ENCODE results near the gene TSPAN5. TPM values are rescaled to one million over a fixed set of nuclear protein-coding genes. Genes with fewer than 3 reads are reported as not detected.

TSPAN5 gene
- total RNA-seq, 1 experiment from 2014 or later = 32.9 TPM

DNA sequence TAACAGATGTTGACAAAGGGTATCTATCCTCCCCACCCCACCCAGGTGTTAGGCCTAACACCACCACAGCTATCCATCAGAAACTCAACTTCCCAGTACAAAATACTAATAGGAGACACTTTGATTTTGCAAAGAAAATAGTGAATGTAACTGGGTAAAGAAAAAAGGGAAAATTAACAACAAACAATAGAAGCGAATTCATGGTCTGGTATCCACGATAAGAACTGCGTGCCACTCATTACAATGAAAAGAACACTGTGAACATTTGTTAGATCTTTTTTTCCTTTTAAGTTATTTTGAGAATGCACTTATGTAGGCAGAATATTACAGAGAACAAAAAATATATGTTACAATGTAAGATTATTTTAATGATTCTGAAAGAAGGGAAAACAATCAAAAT is 12.0 kb downstream of the TSPAN5 start:
- DNase-seq (ENCODE audit: low read depth) = no peak

DNA sequence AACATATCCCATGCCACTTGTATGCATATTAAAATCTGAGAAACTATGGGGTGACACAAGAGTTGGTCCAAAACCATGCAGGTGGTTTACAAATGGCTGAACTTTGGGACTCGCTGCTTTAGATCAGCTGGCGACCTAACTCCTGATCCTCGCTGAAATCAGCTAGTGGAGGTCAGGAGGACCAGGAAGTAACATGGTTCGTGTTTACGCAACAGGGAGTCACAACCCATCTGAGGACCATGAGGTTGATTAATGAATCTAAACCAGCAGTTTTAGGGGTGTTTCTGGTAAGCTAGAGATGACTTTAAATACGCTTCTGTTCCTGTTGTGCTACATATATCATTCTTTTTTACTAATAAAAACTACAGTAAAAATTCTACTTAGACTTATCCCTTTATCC is 12.9 kb downstream of the TSPAN5 start:
- no peak for DNase-seq (ENCODE audit: low read depth)

DNA sequence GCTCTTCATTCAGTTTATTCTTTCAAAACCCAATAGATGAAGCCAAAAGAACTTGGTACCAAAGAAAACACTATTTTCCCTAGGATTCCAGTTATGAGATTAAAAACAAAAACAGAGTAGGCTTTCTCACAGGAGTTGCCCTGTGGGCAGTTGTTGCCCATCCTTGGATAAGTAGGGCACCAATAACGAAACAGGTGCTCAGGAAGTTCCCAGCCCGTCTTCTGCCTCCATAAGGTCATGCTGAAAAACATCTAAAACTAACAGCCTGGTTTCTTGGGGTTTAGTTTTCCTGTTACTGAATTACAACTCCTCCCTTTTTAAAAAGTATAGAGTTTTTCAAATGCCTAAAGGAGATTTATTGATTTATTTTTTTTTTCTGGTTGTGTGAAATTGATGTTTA is 14.7 kb downstream of the TSPAN5 start:
- no peak for DNase-seq (ENCODE audit: low read depth)

DNA sequence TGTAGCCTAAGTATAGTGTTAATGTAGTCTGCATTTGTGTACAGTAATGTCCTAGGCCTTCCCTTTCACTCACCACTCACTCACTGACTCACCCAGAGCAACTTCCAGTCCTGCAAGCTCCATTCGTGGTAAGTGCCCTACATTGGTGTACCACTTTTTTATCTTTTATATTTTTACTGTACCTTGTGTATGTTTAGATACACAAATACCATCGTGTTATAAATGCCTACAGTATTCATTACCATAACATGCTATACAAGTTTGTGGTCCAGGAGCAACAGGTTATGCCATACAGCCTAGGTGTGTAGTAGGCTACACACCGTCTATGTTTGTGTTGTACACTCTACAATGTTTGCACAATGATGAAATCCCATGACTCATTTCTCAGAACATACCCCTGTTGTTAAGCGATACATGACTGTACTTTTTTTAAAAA is 15.4 kb downstream of the TSPAN5 start:
- peak; percentile 88 for DNase-seq (ENCODE audit: low read depth)

DNA sequence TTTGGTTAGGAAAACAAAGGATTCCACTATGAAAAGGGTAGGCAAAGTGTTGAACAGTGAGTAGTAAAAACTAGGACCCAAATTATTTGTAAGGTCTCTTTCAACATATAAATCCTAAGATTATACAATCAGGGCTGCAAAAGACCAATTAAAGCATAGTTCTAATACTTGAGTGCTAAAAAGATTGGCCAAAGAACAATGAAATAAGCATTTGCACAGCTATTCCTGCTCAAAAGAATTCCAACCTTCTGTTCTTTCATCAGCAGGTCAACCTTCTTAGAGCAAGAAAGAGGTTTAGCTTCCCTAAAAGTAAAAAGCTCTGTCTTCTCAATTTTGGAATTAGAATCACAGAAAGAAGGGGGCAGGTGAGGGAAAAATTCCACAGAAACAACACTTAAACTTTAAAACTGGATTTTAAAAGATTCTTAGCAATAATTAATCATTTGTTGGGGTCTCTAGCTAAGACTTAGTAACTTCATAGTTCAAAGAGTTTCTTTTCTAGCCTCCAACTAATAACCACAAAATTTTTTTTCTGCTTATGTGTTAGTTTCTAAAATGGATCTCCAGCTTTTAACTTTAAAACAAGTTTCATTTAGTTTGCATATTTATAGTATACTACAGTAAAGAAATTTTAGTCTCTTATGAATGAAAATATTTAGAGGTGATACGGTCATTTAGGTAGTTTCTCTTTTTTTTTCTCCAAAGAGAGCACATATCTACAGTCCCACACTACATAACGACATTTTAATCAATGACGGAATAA is 16.3 kb downstream of the TSPAN5 start:
- DNase-seq (ENCODE audit: low read depth) = no peak

DNA sequence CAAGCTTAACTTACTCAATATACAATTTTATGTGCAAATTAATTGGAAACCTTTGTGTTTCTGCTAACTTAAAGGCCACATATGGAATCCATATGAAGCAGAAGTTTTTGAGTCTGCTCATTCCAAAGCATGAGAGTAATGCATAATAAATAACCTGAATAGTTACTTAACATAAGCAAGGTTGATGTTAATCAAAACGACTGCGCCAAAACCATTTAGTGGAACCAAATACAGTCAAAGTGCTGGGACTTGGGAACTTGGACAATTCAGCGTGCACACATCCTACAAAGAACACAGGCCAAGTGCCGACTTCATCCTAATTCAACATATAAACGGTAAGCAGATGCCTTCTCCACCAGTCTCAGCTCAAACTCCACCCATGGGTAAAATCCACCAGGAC is 17.0 kb downstream of the TSPAN5 start:
- DNase-seq (ENCODE audit: low read depth) = no peak

DNA sequence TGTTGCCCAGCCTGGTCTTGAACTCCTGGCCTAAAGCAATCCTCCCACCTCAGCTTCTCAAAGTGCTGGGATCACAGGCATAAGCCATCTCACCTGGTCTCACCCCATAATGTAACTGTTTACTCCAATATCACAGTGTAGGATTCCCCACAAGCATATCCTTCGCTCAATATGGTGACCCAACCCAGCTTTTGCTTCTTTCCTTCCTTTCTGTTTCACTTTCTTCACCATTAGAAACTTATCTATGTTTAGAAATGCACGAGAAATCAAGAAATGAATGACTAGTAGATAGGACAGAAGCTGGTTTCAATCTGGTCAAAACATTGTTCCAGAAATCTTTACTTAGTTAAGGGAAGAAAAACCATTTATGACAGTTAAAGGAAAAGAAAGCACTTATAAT is 18.9 kb downstream of the TSPAN5 start:
- DNase-seq (ENCODE audit: low read depth) = no peak

DNA sequence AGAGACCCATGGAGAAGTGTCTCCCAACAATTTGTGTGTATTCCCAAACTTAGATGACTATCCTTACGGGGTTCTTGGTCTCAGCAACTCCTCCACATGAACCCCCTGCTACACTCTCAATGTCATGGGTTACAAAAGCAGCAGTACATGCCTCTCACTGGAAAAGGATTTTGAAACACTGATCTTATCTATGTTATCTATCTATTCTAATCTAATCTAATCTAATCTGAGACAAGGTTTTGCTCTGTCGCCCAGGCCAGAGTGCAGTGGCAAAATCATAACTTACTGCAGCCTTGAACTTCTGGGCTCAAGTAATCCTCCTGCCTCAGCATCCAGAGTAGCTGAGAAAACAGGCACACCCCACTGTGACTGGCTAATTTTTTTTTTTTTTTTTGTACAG is 19.3 kb downstream of the TSPAN5 start:
- DNase-seq (ENCODE audit: low read depth) = no peak

DNA sequence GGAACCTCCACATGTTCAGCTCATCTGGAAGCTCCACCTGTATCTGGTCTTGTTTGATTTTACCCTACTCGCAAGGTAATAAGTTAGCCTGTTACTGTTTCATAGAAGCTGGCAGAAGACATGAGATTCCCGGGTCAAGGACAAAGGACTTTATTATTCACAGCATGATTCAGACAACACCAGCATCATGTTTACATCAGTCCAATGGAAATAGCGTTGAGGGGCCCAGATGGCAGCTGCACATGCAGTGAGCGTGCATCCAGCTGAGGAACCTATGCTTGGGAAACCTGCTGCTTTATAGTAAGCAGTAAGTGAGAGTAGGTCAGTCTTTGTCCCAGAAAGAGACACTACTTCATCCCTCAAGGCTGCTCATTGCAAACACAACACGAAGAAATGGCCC is 19.8 kb downstream of the TSPAN5 start:
- DNase-seq (ENCODE audit: low read depth) = peak; percentile 65

DNA sequence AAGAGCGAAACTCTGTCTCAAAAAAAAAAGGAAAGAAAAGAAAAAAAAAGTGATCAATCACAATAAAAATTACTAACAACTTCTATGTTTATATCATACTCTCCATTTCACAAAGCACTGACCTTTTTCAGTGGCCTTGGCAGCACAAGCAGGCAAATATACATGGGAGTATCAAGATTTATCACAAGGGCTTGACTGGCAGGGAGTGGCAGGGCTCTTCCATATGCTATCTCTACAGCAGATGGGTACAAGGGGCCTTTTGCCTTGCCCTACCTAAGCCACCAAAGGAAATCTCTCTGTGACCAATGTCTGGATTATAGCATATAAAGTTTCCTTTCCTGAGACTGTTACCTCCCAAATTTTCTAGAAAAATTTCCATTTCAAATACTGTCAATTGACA is 24.4 kb downstream of the TSPAN5 start:
- DNase-seq (ENCODE audit: low read depth) = no peak

DNA sequence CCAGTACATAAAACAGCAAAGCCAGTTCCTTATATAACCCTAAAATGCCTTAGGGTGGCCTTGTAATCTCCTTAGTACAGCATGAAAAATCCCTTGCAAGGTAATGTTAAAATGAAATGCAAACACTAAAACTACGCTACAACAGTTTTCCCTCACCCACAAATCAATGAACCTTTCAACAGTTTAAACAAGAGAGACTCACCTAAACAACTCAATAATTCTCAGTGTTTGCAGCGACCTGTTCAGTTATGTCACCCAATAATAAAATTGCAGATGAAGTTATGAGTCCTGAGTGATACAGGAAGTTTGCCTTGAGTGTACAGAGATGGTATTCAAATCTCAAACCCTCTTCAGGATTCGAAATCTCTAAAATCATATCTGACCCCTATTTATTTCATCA is 25.3 kb downstream of the TSPAN5 start:
- DNase-seq (ENCODE audit: low read depth) = no peak

DNA sequence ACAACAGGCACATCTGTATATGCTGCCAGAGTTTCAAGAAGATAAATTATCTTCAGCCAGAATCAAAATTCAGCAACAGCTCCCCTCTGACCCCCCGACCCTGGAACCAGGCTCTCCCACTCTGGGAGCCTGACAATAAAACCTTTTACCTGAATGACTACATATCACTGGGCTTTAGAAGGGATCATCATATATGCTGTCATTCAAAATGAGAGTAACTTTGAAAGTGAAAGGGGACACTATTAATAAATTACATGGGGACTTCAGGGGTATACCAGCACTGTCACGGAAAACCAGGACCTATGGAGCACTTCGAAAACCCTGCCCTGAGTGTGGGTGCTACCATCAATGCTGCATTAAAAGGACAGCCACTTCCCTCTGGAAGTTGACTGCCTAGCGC is 26.2 kb downstream of the TSPAN5 start:
- no peak for DNase-seq (ENCODE audit: low read depth)

DNA sequence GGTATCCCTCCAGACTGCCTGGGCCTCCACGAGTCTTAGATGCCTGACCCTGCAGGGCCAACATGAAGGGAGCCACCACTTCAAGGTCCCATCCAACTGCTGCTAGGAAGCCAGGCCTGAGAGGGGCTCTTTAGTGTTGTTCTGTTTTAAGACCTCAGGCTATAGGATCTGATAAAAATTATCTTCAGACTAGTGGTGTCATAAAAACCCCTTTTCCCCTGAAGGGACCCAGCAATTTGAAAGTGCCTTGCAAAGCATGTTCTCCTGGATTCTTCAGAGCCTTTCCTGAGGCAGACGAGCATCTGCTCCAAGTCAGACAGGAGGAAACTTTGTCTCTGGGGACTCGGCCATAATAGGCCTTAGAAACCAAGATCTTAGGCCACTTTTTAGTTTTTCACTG is 26.9 kb downstream of the TSPAN5 start:
- DNase-seq (ENCODE audit: low read depth) = no peak

DNA sequence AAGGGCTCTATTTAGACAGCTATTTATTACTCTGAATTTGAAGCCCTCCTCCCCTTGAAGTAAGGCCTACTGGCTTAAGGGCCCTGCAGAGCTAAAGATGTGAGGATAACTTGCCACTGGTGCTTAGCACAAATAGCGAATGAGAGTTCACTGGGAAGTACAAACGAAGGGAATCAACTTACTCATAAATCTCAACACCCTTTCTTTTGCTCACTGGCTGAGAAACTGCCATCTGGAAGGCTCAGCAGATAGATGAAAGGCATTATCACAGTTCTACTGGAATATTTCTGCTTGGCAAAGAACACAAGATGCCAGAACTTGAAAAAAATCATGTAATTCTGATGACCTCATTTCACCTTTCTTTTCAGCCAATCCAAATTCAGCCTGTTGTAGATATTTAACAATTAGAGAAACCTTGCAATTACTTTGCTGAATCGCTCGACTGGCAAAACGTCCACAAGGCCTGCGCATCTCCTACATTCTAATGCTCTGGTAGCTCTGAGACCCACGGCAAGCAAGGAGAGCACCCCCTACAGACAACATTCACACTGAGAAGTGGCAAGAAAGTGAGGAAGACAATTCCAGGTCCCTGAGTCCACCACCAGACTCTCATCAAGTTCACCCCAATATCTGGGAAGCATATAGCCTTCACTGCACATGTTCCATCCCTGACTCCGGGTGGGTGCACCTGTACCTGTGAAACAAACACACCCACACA is 27.5 kb downstream of the TSPAN5 start:
- no peak for DNase-seq (ENCODE audit: low read depth)

DNA sequence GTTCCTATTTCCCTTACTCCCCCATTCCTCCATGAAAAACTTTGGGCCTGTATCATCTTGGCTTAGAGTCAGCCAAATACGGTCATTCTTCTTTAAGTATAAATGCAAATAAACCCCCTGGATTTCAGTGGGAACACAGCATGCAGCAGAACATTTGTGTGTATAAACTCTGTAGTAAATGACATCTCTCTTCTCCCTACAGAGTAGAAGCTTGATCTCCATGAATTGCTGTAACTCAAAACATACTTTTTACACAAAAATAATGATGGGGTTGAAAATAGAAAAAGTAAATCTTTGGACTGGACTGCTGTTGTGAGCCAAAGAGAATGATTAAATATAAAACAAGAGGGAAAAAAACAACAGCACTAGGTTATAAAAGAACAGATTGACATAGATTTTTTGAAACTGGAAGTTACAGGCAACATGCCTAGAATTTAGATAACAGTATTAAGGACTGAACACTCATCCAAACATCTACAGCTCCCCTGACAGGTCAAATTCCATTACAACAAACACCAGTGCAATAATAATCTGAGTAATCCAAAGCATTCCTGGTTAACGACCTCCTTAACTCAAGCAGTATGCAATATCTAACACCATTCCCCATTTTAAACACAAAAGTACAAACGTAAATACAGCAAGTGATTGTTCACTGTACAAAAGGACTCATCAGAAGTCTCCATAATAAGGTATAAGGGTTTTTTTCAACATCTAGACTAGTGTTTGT is 30.7 kb downstream of the TSPAN5 start:
- DNase-seq (ENCODE audit: low read depth) = peak; percentile 38

DNA sequence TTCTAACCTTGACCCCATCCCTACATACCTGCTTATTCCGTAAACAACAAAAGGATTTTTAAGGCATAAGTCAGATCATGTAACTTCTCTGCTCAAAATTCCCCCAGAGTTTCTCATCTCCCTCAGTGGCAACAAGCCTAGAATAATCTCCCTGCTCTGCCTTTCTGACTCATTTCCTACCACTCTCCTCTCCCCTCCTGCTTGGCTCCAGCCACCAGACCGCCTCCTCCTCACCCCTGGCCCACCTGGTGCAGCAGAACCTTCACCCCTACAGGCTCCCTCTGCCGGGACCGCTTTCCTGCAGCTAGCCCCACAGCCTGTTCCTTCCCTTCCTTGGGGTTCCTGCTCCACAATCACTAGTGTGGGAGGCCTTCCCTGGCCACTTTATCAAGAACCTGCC is 32.1 kb downstream of the TSPAN5 start:
- DNase-seq (ENCODE audit: low read depth) = peak; percentile 97

DNA sequence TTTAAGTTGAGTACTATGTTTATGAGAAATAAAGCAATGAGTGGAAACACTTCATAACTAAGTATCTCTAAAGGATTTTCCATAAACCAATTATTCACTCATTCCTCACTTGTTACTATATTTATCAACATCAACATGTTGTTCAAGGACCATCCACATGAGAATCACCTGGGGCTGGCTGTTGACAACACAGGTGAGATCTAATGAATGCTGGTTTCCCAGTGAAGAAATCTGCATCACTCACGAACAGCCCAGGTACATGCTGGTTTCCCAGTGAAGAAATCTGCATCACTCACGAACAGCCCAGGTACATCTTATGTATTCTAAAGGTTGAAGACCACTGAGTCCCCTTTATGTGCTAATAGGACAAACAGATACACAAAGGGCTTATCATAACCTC is 32.5 kb downstream of the TSPAN5 start:
- DNase-seq (ENCODE audit: low read depth) = no peak

DNA sequence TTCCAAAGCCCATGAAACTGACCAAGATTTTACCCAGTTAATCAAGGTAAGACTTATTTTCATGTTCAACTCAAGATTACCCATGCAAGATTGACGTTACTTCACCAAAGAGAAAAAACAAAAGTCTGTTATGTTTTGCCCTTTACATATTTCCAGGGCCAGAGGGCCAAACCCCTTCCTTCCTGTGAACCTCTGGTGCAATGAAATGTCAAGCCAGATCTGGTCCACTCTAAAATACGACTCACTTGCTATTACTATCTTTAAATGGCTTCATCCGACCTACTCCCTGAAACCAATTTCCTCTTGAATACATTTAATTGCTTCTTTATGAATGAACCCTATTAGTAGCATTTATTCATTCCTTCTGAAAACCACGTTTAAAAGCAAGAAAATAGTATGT is 33.0 kb downstream of the TSPAN5 start:
- peak; percentile 32 for DNase-seq (ENCODE audit: low read depth)

DNA sequence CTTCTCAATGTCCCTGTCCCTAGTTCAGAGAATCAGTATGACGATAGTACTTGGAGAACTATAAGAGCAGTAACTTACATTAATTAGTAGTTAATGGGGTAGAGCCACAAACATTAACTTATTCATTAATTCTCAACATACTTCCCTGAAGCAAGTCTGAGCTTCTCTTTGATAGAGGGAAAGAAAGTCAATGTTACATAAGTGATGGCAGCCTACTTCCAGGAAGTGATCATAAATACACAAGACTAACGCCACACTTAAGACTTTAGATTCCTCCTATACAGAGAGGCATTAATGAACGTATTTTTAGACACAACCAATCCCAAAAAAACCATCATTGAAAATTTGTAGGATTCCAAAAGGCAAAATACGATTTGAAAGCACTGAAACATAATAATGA is 33.8 kb downstream of the TSPAN5 start:
- no peak for DNase-seq (ENCODE audit: low read depth)

DNA sequence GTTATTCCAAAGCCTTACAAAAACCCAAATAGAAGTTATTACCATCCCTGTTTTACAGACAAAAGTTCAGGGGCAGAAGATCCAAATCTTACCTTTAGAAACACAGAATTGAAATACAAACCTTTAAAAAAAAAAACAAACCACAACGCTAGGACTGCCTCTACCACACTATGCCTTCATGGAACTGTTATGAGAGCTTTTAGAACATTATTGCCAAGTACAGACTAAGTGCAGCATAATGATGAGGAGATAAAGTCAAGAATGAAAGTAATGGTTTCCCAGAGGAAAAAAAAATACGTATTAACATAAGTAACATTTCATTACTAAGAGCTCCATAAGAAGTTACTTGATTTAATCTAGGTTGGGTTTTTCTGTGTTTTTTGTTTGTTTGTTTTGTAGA is 34.3 kb downstream of the TSPAN5 start:
- DNase-seq (ENCODE audit: low read depth) = no peak

DNA sequence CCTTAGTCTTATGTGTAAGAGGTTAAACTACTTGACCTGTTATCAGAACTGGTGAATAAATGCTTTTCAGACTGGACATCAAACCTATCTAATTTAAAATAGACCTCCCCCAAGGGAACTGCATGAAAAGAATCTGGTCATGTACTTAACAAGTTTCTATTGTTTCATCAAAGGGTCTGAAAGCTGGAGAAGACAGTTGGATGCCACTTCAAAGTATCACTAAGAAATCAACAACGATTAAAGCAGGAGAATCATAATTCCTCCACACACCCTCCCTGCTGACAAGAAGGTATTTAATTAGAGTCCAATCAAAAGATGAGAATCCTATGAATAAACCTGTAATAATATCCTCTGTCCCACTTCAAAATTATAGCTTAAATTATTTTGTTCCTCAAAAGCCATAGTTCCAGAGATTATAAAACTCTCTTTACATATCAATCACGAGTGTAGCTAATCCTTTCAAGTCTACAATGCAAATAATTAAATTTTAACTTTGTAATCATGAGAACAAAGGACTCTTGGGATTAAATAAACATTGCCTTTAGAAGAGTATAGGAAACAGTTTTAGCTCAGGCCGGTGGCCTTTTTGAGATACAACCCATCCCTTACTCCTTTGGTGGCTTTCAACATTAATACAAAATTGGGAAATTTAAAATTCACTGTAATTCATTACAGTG is 35.1 kb downstream of the TSPAN5 start:
- DNase-seq (ENCODE audit: low read depth) = no peak

Data from HT1080 (cell line).